ENCODE results near the gene TEX29. TPM values are rescaled to one million over a fixed set of nuclear protein-coding genes. Genes with fewer than 3 reads are reported as not detected.
A peak's percentile ranks its signal among the peaks of the same experiment; 100 is the strongest.

TEX29 gene
- total RNA-seq, 1 experiment from 2014 or later = 0.68 TPM

DNA sequence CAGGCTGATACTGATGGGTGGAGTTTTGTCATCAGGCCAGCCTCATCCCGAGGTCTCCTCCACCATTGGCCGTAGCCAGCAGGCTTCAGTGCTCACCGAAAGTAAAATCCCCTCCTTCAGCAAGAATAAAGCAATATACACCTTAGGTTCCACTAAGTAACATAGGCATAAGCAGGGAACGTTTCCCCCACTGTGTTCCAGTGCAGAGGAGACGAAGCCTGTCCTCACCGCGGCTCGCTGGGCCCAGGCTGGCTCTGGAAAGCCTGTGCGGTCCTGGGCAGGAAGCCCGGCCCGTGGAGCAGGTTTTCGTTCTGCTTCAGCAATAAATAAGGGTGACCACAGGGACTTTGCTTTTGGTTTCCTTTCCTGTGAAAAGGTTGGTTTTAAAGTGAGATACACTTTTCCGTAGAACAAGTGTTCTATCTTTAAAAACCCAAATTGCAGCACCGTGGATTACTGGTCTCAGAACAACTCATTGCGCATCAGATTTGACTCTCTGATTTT, 16.3 kb upstream of the TEX29 start (continued):
- TF ChIP-seq, protein P1, sequence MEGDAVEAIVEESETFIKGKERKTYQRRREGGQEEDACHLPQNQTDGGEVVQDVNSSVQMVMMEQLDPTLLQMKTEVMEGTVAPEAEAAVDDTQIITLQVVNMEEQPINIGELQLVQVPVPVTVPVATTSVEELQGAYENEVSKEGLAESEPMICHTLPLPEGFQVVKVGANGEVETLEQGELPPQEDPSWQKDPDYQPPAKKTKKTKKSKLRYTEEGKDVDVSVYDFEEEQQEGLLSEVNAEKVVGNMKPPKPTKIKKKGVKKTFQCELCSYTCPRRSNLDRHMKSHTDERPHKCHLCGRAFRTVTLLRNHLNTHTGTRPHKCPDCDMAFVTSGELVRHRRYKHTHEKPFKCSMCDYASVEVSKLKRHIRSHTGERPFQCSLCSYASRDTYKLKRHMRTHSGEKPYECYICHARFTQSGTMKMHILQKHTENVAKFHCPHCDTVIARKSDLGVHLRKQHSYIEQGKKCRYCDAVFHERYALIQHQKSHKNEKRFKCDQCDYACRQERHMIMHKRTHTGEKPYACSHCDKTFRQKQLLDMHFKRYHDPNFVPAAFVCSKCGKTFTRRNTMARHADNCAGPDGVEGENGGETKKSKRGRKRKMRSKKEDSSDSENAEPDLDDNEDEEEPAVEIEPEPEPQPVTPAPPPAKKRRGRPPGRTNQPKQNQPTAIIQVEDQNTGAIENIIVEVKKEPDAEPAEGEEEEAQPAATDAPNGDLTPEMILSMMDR (IDR thresholded peaks at IDR 0.05) = no peak
- no peak for TF ChIP-seq ATF1 (CRISPR knock-in tag; IDR thresholded peaks at IDR 0.05)
- TF ChIP-seq, protein P2, sequence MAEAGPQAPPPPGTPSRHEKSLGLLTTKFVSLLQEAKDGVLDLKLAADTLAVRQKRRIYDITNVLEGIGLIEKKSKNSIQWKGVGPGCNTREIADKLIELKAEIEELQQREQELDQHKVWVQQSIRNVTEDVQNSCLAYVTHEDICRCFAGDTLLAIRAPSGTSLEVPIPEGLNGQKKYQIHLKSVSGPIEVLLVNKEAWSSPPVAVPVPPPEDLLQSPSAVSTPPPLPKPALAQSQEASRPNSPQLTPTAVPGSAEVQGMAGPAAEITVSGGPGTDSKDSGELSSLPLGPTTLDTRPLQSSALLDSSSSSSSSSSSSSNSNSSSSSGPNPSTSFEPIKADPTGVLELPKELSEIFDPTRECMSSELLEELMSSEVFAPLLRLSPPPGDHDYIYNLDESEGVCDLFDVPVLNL (CRISPR knock-in tag; IDR thresholded peaks at IDR 0.05; ENCODE audit: borderline replicate concordance, low read depth) = no peak

DNA sequence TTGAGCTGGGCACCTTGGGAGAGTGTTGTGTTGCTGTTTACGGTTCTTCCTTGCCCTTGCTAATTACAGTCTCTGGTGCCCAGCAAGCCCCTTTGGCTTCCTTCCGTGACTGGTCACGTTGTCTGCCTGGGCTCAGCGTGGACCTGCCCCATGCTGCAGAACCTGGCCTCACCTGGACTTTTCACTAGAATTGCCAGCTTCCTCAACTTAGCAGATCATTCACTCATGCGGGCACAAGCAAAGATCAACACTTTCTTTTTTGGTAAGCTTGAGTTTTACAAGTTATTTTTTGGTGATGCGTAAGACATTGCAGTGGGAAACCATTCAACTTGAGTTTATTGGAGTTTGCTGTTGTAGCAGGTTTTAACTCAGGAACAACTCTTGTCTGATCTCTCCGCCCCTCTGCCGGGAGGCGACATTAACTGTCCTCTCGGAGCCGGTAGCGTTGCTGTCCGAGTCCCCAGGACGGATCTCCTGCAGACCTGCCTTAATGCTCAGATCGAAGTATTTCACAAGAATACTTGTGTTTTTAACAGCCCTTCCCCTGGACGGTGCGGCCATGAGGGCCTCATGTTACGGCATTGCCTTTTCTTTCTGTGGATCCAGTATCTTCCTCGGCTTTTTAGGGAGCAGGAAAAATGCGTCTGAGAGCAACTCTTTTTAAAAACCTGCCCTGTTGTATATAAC, 15.7 kb upstream of the TEX29 start:
- DNase-seq (ENCODE audit: low spot score) = no peak
- Mint-ChIP-seq H3K4me3 (no peak overlapping the region), H3K27ac (peak overlapping the region; percentile 70; the same call in 1 of the 2 replicates), H3K4me1 (no peaks in the 10 kb centered on the region), H3K9me3 (peaks cover 20% of the 10 kb centered on the region), H3K36me3 (peaks cover 76% of the 10 kb centered on the region), H3K27me3 (ENCODE audit: low read depth) (no peaks in the 10 kb centered on the region)
- CTCF ChIA-PET = no interaction called here
- no peak for ATAC-seq
- POLR2A ChIA-PET = no interaction called here
- no peak for TF ChIP-seq GABPB1 (CRISPR knock-in tag; IDR thresholded peaks at IDR 0.05)
- TF ChIP-seq, protein P3, sequence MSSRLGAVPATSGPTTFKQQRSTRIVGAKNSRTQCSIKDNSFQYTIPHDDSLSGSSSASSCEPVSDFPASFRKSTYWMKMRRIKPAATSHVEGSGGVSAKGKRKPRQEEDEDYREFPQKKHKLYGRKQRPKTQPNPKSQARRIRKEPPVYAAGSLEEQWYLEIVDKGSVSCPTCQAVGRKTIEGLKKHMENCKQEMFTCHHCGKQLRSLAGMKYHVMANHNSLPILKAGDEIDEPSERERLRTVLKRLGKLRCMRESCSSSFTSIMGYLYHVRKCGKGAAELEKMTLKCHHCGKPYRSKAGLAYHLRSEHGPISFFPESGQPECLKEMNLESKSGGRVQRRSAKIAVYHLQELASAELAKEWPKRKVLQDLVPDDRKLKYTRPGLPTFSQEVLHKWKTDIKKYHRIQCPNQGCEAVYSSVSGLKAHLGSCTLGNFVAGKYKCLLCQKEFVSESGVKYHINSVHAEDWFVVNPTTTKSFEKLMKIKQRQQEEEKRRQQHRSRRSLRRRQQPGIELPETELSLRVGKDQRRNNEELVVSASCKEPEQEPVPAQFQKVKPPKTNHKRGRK (CRISPR knock-in tag; IDR thresholded peaks at IDR 0.05; ENCODE audit: borderline replicate concordance) = no peak

DNA sequence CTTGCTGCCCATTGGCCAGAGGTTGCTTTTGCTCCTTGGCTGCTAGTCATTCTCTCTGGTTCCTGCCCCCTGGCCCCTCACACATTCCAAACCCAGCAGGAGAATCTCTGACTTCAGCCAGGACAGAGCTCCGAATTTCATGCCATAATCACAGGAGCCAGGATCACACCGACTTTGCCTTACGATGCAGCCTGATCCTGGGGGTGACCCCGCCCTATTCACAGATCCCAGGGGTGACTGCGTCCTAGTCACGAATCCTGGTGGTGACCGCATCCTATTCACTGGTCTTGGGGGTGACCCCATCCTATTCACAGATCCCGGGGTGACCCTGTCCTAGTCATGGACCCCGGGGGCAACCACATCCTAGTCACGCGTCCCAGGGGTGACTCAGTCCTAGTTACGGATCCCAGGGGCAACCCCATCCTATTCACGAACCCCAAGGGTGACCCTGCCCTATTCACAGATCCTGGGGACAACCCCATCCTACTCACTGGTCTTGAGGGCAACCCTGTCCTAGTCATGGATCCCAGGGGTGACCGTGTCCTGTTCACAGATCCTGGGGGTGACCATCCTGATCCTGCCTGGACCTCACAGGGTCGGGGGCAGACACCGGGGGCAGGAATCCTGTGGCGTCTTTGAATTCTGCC, 7.4 kb upstream of the TEX29 start:
- DNase-seq (ENCODE audit: low spot score) (no peak), ATAC-seq (no peak)
- Mint-ChIP-seq H3K4me3 (no peak overlapping the region), H3K36me3 (peaks cover 51% of the 10 kb centered on the region), H3K27me3 (ENCODE audit: low read depth) (no peaks in the 10 kb centered on the region), H3K4me1 (no peaks in the 10 kb centered on the region), H3K9me3 (peaks cover 54% of the 10 kb centered on the region), H3K27ac (no peak overlapping the region)
- POLR2A ChIA-PET = no interaction called here
- TF ChIP-seq CREB1 (CRISPR knock-in tag; IDR thresholded peaks at IDR 0.05) = no peak
- TF ChIP-seq ZNF121 (CRISPR knock-in tag; IDR thresholded peaks at IDR 0.05) = no peak
- TF ChIP-seq ZNF263 (CRISPR knock-in tag; IDR thresholded peaks at IDR 0.05; ENCODE audit: low read depth) = no peak
- TF ChIP-seq, protein P4, sequence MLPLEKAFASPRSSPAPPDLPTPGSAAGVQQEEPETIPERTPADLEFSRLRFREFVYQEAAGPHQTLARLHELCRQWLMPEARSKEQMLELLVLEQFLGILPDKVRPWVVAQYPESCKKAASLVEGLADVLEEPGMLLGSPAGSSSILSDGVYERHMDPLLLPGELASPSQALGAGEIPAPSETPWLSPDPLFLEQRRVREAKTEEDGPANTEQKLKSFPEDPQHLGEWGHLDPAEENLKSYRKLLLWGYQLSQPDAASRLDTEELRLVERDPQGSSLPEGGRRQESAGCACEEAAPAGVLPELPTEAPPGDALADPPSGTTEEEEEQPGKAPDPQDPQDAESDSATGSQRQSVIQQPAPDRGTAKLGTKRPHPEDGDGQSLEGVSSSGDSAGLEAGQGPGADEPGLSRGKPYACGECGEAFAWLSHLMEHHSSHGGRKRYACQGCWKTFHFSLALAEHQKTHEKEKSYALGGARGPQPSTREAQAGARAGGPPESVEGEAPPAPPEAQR (CRISPR knock-in tag; IDR thresholded peaks at IDR 0.05) = no peak
- CTCF ChIA-PET = no interaction called here

DNA sequence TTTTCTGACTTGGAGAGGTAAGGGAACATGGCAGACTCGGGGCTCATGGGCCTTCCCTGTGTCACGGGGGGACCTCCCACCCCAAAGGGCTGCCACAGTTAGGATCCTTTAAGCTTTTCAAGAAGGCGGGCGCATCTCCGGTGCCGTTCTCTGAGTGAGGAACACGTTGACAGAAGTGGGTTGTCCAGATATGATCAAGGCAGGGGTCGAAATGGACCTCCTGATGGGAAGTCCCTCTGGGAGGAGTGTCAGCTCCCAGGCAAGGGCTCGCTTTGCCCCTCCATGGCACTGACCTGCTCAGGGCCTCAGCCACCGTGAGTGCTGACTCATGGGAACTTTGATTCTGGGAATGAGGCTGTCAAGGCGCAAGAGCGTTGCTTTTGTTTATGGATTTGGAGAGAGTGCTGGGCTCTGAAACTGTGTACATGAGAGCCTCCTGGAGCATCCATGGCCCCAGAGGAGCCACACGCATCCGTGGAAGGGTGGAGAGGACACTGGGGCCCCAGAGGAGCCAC, 6.5 kb upstream of the TEX29 start:
- no peak for DNase-seq (ENCODE audit: low spot score)
- peaks cover 44% of the 10 kb centered on the region for H3K36me3 Mint-ChIP-seq
- TF ChIP-seq, protein P5, sequence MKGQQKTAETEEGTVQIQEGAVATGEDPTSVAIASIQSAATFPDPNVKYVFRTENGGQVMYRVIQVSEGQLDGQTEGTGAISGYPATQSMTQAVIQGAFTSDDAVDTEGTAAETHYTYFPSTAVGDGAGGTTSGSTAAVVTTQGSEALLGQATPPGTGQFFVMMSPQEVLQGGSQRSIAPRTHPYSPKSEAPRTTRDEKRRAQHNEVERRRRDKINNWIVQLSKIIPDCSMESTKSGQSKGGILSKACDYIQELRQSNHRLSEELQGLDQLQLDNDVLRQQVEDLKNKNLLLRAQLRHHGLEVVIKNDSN (CRISPR knock-in tag; IDR thresholded peaks at IDR 0.05) = no peak
- TF ChIP-seq GABPB1 (CRISPR knock-in tag; IDR thresholded peaks at IDR 0.05) = no peak
- no peak for TF ChIP-seq OVOL2 (CRISPR knock-in tag; IDR thresholded peaks at IDR 0.05; ENCODE audit: borderline replicate concordance)
- no peak for ATAC-seq
- H3K4me1 Mint-ChIP-seq = no peaks in the 10 kb centered on the region
- POLR2A ChIA-PET = no interaction called here
- peaks cover 51% of the 10 kb centered on the region for H3K9me3 Mint-ChIP-seq
- H3K4me3 Mint-ChIP-seq = no peak overlapping the region
- H3K27ac Mint-ChIP-seq = no peak overlapping the region
- no peaks in the 10 kb centered on the region for H3K27me3 Mint-ChIP-seq (ENCODE audit: low read depth)
- CTCF ChIA-PET = no interaction called here
